A673 (cell line): ENCODE data around the gene TDP1. TPM values are rescaled to one million over a fixed set of nuclear protein-coding genes. Genes with fewer than 3 reads are reported as not detected.

ENCODE experiments used
- BruUV-seq: library from RNA; stranded (reverse); fragments of 400-500 nt; replicated peaks from 2 replicates; lab custom pipeline; 2021; lab: Mats Ljungman, UMichigan
- CTCF ChIA-PET: fragments of 300-600 bp; sonication (Branson Sonifier 250); formaldehyde crosslinking; loops from one replicate; lab custom pipeline; 2022; ENCODE audit warnings: antibody characterized with exemption; lab: Charles Lee
- POLR2A ChIA-PET: fragments of 300-600 bp; sonication (Branson Sonifier 250); formaldehyde crosslinking; loops from one replicate; lab custom pipeline; 2022; ENCODE audit warnings: antibody characterized with exemption; ENCODE audit not compliant: low non-redundant PET; lab: Charles Lee
- DNase-seq: peaks from one replicate; pipeline ENCODE4 v3.0.0-alpha.2; 2015; ENCODE audit warnings: low spot score
- H3K27ac ChIP-seq: fragments of 200-600 bp; sonication (generic); 2 replicates; pipeline ENCODE4 v1.5.1; 2016; ENCODE audit warnings: mixed run types, low read depth, mild to moderate bottlenecking, mixed read lengths, antibody characterized with exemption, low read length; ENCODE audit not compliant: poor library complexity, severe bottlenecking
- H3K27me3 ChIP-seq: fragments of 200-600 bp; sonication (generic); replicated peaks from 2 replicates; pipeline ENCODE4 v1.6.1; 2017; ENCODE audit warnings: mixed run types, low read depth, mild to moderate bottlenecking, mixed read lengths, antibody characterized with exemption, low read length; ENCODE audit not compliant: insufficient read depth, poor library complexity
- H3K36me3 ChIP-seq: fragments of 200-600 bp; sonication (generic); 2 replicates; pipeline ENCODE4 v1.6.1; 2016; ENCODE audit warnings: mixed run types, mild to moderate bottlenecking, mixed read lengths, antibody characterized with exemption, low read length; ENCODE audit not compliant: insufficient read depth, poor library complexity, severe bottlenecking
- H3K4me1 ChIP-seq: fragments of 200-600 bp; sonication (generic); 2 replicates; pipeline ENCODE4 v1.6.1; 2017; ENCODE audit warnings: mixed run types, mild to moderate bottlenecking, mixed read lengths, antibody characterized with exemption, low read length; ENCODE audit not compliant: insufficient read depth, poor library complexity, severe bottlenecking
- H3K4me3 ChIP-seq: fragments of 200-600 bp; sonication (generic); 2 replicates; pipeline ENCODE4 v1.5.1; 2016; ENCODE audit warnings: low read depth, mixed run types, mild to moderate bottlenecking, mixed read lengths, low read length; ENCODE audit not compliant: poor library complexity, severe bottlenecking
- H3K9me3 ChIP-seq: fragments of 200-600 bp; sonication (generic); 2 replicates; pipeline ENCODE4 v1.6.1; 2016; ENCODE audit warnings: mixed run types, low read depth, mild to moderate bottlenecking, mixed read lengths, antibody characterized with exemption, low read length; ENCODE audit not compliant: poor library complexity, severe bottlenecking
- CTCF ChIP-seq: fragments of 300-800, 200-600 bp; sonication (generic); conservative IDR thresholded peaks from 2 replicates; pipeline ENCODE4 v1.5.1; 2017; ENCODE audit warnings: low read depth, mild to moderate bottlenecking, antibody characterized with exemption, low read length, moderate library complexity, mixed read lengths
- EZH2 ChIP-seq: fragments of 200-600 bp; sonication (generic); IDR thresholded peaks from 2 replicates; pipeline ENCODE4 v1.6.1; 2017; ENCODE audit warnings: borderline replicate concordance, low read depth, mild to moderate bottlenecking, mixed read lengths, antibody characterized with exemption, low read length; ENCODE audit not compliant: poor library complexity, severe bottlenecking
- intact Hi-C: fragments of 100-400 bp; cut with micrococcal nuclease; formaldehyde crosslinking; loops from one replicate; pipeline ENCODE4 v1.10.0; 2022; ENCODE audit not compliant: unreplicated experiment
- total RNA-seq: library from RNA; stranded (reverse); gene quantifications from 2 replicates; pipeline ENCODE4 v1.2.3, GENCODE V29; 2021

TDP1 gene
- total RNA-seq, 1 experiment from 2014 or later, result 45.6 TPM

- no peaks in the 10 kb centered on the region for H3K36me3 ChIP-seq
These were observed 29.0 kb upstream of the TDP1 start for GRCh38 chr14:89926694-89927093.

GRCh38 chr14:89927186-89927865 is 28.4 kb upstream of the TDP1 start:
- Histone ChIP-seq H3K27me3 (no peaks in the 10 kb centered on the region), H3K36me3 (no peaks in the 10 kb centered on the region), H3K4me3 (no peak overlapping the region), H3K4me1 (no peaks in the 10 kb centered on the region), H3K9me3 (no peaks in the 10 kb centered on the region), H3K27ac (no peak overlapping the region)
- no TSS peak for BruUV-seq
- no peak for DNase-seq
- ChIA-PET CTCF (no interaction called here), POLR2A (no interaction called here)
- TF ChIP-seq EZH2 (no peak), CTCF (no peak)
- intact Hi-C loops, result no loop called here

More at GRCh38 chr14:89926694-89927093, 29.0 kb upstream of the TDP1 start:
- Histone ChIP-seq H3K9me3 (no peaks in the 10 kb centered on the region), H3K4me1 (no peaks in the 10 kb centered on the region), H3K27me3 (no peaks in the 10 kb centered on the region), H3K4me3 (no peak overlapping the region), H3K27ac (no peak overlapping the region)
- CTCF ChIA-PET, result no interaction called here
- intact Hi-C loops, result no loop called here
- DNase-seq, result no peak
- no TSS peak for BruUV-seq
- no peak for TF ChIP-seq EZH2
- no peak for TF ChIP-seq CTCF
- POLR2A ChIA-PET, result no interaction called here

GRCh38 chr14:89933002-89933401 is 22.7 kb upstream of the TDP1 start:
- no peak for DNase-seq
- ChIA-PET POLR2A (no interaction called here), CTCF (no interaction called here)
- Histone ChIP-seq H3K27ac (no peak overlapping the region), H3K9me3 (no peaks in the 10 kb centered on the region), H3K4me1 (no peaks in the 10 kb centered on the region), H3K27me3 (no peaks in the 10 kb centered on the region), H3K36me3 (no peaks in the 10 kb centered on the region), H3K4me3 (no peak overlapping the region)
- TF ChIP-seq CTCF (no peak), EZH2 (no peak)
- intact Hi-C loops, result no loop called here
- BruUV-seq, result no TSS peak
